Vagina (tissue), 1 donor: Measurements from ENCODE around the gene GRAMD2B. TPM values are rescaled to one million over a fixed set of nuclear protein-coding genes. Genes with fewer than 3 reads are reported as not detected.

ENCODE experiments used
- total RNA-seq: library from RNA; depleted of rRNA; stranded (reverse); fragments of >200 nt; gene quantifications from one replicate; pipeline ENCODE4 v1.2.3, GENCODE V29; 2016

GRAMD2B gene
- total RNA-seq, 1 donor from 2014 or later = 76.9 TPM

Other genes with a start within 250 kb of the GRAMD2B start
- 63.6 TPM for gene ALDH7A1, start 171.8 kb downstream of the GRAMD2B start, total RNA-seq
- 44.7 TPM for gene PHAX, start 177.5 kb downstream of the GRAMD2B start, total RNA-seq